Erythroblast (primary cell): Measurements from ENCODE around the gene CCDC40.

Experiments
- DNase-seq, 2 experiments: peaks; one replicate each; lab custom pipeline; 2025; lab: John Stamatoyannopoulos, UW
- GATA1 ChIP-seq: IDR thresholded peaks from 2 replicates; pipeline ENCODE4 v1.6.1; 2011; ENCODE audit warnings: low read depth, mild to moderate bottlenecking, control low read depth, low read length, moderate library complexity
- POLR2A ChIP-seq: IDR thresholded peaks from 2 replicates; pipeline ENCODE4 v1.6.1; 2011; ENCODE audit warnings: mild to moderate bottlenecking, low read length

CCDC40 gene

GRCh38 chr17:80023481-80024205 lies 12.8 kb upstream of the CCDC40 start:
- no peak for DNase-seq
- TF ChIP-seq GATA1 (no peak), POLR2A (no peak)

DNA sequence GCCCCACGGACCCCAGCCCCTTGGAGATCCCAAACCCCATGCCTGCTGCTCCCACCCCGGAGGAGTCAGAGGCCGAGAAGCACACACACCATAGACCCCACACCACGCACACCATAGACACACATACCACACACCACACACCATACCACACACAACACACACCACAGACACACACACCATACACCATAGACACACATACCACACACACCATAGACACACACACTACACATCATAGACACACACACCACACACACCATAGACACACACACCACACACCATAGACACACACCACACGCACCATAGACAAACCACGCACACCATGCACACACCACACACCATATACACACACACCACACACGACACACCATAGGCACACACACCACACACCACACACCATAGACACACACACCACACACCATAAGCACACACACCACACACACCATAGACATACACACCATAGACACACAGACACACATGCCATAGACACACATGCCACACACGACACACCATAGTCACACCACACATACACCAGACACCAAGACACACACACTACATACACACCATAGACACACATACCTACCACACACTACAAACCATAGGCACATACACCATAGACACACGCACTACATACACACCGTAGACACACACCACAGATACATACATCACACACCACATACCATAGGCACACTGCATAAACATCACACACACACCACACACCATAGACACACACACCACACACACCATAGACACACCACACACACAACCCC lies 12.1 kb upstream of the CCDC40 start:
- DNase-seq, result peak; percentile 13 to 34
- TF ChIP-seq GATA1, result no peak

- no peak for DNase-seq
- TF ChIP-seq POLR2A, result no peak
- no peak for TF ChIP-seq GATA1
Measured at GRCh38 chr17:80025140-80025539, 11.3 kb upstream of the CCDC40 start.

DNA sequence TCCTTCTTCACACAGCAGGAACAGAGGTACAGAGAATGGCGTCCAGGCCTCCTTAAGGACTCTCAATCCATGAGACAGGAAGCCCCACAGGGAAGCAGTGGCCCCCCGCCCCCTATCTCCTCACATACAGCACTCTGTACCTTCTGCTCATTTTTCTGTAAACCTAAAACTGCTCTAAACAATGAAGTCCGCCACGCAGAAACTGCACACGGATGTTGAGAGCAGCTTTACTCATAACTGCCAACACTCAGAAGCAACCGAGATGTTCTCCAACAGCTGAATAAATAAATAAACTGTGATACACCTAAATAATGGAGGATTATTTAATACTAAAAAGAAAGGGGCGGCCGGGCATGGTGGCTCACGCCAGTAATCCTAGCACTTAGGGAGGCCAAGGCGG lies 10.6 kb upstream of the CCDC40 start:
- no peak for DNase-seq
- TF ChIP-seq POLR2A (no peak), GATA1 (no peak)

- TF ChIP-seq POLR2A (no peak), GATA1 (no peak)
- DNase-seq, result no peak
Measured at GRCh38 chr17:80026359-80027042, 9.9 kb upstream of the CCDC40 start.

GRCh38 chr17:80027043-80027435 lies 9.4 kb upstream of the CCDC40 start:
- no peak for DNase-seq
- TF ChIP-seq GATA1 (no peak), POLR2A (no peak)

DNA sequence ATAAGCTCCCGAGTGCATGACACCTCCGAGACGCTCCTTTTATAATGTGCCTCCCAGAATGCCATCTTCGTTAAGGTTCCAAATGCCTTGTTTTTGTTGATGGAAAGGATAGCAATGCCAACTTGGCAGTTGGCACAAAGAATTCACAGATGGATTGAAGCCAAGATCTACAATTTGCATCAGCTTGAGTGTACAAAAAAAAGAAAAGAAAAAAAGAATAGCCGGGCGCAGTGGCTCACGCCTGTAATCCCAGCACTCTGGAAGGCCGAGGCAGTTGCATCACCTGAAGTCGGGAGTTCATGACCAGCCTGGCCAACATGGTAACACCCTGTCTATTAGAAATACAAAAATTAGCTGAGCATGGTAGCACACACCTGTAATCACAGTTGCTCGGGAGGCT lies 8.4 kb upstream of the CCDC40 start:
- TF ChIP-seq GATA1, result no peak
- TF ChIP-seq POLR2A, result no peak
- DNase-seq, result no peak

DNA sequence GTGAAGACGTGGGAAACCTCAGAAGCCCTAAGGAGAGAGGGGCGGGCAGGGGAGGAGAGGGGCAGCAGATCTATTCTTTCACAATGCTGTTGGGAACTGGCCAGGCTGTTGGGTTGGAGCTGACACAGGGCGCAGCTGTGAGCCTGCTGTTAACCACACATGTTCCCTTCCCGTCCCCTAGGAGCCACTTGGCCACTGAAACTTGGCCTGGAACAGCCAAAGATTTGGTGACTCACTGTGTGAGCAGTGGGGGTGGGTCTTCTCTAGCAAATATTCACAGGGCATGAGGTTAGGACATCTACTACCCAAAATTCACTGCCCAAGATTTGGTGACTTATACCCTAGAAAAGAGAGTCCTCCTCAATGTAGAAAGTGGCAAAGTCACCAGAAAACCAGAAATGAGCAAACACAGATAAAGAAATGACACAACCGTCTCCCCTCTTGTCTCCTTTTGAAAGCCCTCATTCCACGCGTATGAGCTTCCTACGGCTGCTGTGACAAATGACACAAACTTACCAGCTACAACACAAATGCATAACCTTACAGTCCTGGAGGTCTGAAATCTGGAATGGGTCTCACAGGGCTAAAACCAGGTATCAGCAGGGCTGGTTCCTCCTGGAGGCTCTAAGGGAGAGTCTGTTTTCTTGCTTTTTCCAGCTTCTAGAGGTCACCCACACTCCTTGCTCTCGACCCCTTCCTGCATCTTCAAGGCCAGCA lies 7.0 kb upstream of the CCDC40 start:
- TF ChIP-seq GATA1 (no peak), POLR2A (no peak)
- no peak for DNase-seq

DNA sequence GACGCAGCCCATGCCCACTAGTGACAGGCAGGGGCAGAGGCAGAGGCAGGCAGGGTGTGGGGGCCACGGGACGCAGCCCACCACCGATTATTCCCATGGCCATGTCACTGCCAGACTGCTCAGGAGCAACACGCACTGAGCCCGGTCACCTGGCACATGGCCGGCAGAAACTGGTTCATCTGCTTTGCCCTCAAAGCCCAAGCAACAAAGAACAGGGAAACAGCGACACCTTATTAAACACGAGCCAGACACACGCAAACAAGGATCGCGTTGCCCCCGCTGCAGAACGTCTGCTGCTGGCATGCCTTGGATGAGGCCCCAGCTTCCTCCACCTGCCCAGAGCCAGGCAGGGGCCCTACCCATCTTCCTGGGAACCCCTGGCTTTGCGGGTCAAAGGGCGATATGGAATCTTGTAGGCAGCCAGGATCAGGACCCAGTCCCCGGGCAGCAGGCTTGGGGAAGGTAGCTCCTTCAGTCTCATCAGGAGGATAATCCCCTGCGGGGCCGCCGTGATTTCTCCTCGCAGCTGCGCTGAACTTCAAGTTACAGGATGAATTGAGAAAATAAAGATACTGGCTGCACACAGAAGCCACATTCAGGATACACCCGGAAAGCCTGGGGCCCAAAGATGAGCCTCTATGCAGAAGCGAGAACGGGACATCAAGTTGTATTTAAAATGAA lies 5.6 kb upstream of the CCDC40 start:
- TF ChIP-seq POLR2A (no peak), GATA1 (no peak)
- no peak for DNase-seq

DNA sequence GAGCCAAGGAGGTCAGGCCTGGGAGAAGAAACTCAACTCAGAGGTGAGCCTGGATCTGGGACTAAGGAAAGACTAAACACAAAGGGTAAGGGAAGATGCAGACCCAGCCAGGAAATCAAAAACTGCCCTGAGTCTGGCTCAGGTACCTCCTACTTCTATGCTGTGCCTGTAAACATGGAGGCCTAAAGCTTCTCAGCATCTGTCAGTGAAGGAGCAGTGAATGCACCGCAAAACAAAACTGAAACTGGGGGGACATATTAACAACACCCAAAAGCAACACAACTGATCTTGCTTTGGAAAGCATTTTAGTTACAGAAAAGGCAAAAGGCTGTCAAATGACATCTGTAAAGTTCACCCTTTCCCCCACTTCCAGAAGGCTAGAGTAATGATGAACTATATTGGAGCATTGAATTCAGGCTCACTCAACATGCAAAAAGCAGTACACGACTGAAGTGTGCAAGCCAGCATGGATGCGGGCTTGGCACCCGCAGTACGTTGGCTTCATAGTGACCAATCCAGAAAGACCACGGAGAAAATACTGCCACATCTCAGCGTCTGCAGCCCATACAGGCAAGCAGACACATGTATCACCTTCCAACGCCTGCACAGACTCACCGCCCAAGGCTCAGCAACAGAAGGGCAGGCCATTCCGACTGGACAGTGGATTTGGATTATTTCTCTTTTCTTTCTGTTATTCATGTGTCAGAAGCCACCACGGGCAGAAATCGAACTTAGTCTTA lies 4.6 kb upstream of the CCDC40 start:
- TF ChIP-seq POLR2A (no peak), GATA1 (no peak)
- no peak for DNase-seq

GRCh38 chr17:80032614-80033171 lies 3.7 kb upstream of the CCDC40 start:
- DNase-seq, result no peak

GRCh38 chr17:80033840-80034239 lies 2.6 kb upstream of the CCDC40 start:
- TF ChIP-seq GATA1, result no peak
- TF ChIP-seq POLR2A, result no peak
- DNase-seq, result no peak

More at GRCh38 chr17:80032614-80033171, 3.7 kb upstream of the CCDC40 start:
- TF ChIP-seq GATA1 (no peak), POLR2A (no peak)
